Stomach (tissue), 4 donors: ENCODE data around the gene FAM161A.
A peak's percentile ranks its signal among the peaks of the same experiment; 100 is the strongest.

Experiments
- CTCF ChIP-seq, 7 experiments: fragments of 450-650 bp in 4 of 7; fragments of 200-600 bp in 3 of 7; sonication (generic) in 3 of 7; IDR thresholded peaks; one replicate each; pipeline ENCODE4 v1.5.1; 2016 to 2019; ENCODE audit warnings: antibody characterized with exemption in 7 of 7, control low read depth in 2 of 7, mild to moderate bottlenecking in 1 of 7
- POLR2A ChIP-seq, 4 donors: fragments of 450-650 bp; IDR thresholded peaks; one replicate each; pipeline ENCODE4 v1.6.1; 2016; ENCODE audit warnings: antibody characterized with exemption in 4 of 4, control low read depth in 2 of 4, mild to moderate bottlenecking in 1 of 4, moderate library complexity in 1 of 4

GRCh38 chr2:61888267-61889055 is 34.6 kb upstream of the FAM161A start, which contains the start of gene CCT4:
- TF ChIP-seq CTCF (IDR thresholded peaks at IDR 0.05), result peak in 1 of 7 experiments; percentile 1
- TF ChIP-seq POLR2A (IDR thresholded peaks at IDR 0.05), result peak in 2 of 4 donors; percentile 50 to 74
